ENCODE results near the gene DNAI1.
"Not testable (repeated sequence)": the region's sequence is repeated elsewhere in the genome, so short reads cannot be mapped to it uniquely, and the experiment has no call there.

DNA sequence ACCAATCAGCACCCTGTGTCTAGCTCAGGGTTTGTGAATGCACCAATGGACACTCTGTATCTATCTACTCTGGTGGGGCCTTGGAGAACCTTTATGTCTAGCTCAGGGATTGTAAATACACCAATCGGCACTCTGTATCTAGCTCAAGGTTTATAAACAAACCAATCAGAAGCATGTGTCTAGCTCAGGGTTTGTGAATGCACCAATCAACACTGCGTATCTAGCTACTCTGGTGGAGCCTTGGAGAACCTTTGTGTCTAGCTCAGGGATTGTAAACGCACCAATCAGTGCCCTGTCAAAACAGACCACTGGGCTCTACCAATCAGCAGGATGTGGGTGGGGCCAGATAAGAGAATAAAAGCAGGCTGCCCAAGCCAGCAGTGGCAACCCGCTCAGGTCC, 20.1 kb upstream of the DNAI1 start:
- not testable (repeated sequence) for TF ChIP-seq EZH2 (IDR thresholded peaks at IDR 0.05; ENCODE audit: insufficient read depth, low read length)
- TF ChIP-seq, protein P1, sequence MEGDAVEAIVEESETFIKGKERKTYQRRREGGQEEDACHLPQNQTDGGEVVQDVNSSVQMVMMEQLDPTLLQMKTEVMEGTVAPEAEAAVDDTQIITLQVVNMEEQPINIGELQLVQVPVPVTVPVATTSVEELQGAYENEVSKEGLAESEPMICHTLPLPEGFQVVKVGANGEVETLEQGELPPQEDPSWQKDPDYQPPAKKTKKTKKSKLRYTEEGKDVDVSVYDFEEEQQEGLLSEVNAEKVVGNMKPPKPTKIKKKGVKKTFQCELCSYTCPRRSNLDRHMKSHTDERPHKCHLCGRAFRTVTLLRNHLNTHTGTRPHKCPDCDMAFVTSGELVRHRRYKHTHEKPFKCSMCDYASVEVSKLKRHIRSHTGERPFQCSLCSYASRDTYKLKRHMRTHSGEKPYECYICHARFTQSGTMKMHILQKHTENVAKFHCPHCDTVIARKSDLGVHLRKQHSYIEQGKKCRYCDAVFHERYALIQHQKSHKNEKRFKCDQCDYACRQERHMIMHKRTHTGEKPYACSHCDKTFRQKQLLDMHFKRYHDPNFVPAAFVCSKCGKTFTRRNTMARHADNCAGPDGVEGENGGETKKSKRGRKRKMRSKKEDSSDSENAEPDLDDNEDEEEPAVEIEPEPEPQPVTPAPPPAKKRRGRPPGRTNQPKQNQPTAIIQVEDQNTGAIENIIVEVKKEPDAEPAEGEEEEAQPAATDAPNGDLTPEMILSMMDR (IDR thresholded peaks at IDR 0.05; ENCODE audit: insufficient read depth, low read depth, low read length), result not testable (repeated sequence)

All from astrocyte (in vitro differentiated cells and primary cell).